ENCODE results near the gene NELL1.

The NELL1 gene

GRCh38 chr11:20731676-20732215 is 62.4 kb downstream of the NELL1 start:
- no peaks in the 10 kb centered on the region for H3K4me1 ChIP-seq (ENCODE audit: control insufficient read depth, insufficient read depth, low read length)
- H3K9ac ChIP-seq (ENCODE audit: low read length), result no peak overlapping the region

GRCh38 chr11:20739107-20739506 is 69.7 kb downstream of the NELL1 start:
- no peaks in the 10 kb centered on the region for H3K9me3 ChIP-seq (ENCODE audit: control insufficient read depth, low read length)
- no peaks in the 10 kb centered on the region for H3K4me1 ChIP-seq (ENCODE audit: control insufficient read depth, insufficient read depth, low read length)
- H3K9ac ChIP-seq (ENCODE audit: low read length), result no peak overlapping the region

More at GRCh38 chr11:20731676-20732215, 62.4 kb downstream of the NELL1 start:
- Histone ChIP-seq H3K4me3 (ENCODE audit: low read length) (no peak overlapping the region), H3K27me3 (ENCODE audit: control insufficient read depth, insufficient read depth, low read length) (no peaks in the 10 kb centered on the region), H3K36me3 (ENCODE audit: control insufficient read depth, insufficient read depth, low read length) (no peaks in the 10 kb centered on the region), H3K9me3 (ENCODE audit: control insufficient read depth, low read length) (no peaks in the 10 kb centered on the region)

GRCh38 chr11:20739577-20739976 is 70.2 kb downstream of the NELL1 start:
- no peak overlapping the region for H3K9ac ChIP-seq (ENCODE audit: low read length)
- no peaks in the 10 kb centered on the region for H3K27me3 ChIP-seq (ENCODE audit: control insufficient read depth, insufficient read depth, low read length)
- no peaks in the 10 kb centered on the region for H3K36me3 ChIP-seq (ENCODE audit: control insufficient read depth, insufficient read depth, low read length)
- H3K4me3 ChIP-seq (ENCODE audit: low read length), result no peak overlapping the region
- no peaks in the 10 kb centered on the region for H3K9me3 ChIP-seq (ENCODE audit: control insufficient read depth, low read length)
- H3K4me1 ChIP-seq (ENCODE audit: control insufficient read depth, insufficient read depth, low read length), result no peaks in the 10 kb centered on the region

More at GRCh38 chr11:20739107-20739506, 69.7 kb downstream of the NELL1 start:
- Histone ChIP-seq H3K27me3 (ENCODE audit: control insufficient read depth, insufficient read depth, low read length) (no peaks in the 10 kb centered on the region), H3K36me3 (ENCODE audit: control insufficient read depth, insufficient read depth, low read length) (no peaks in the 10 kb centered on the region), H3K4me3 (ENCODE audit: low read length) (no peak overlapping the region)

GRCh38 chr11:20754933-20755332 is 85.5 kb downstream of the NELL1 start:
- H3K4me3 ChIP-seq (ENCODE audit: low read length), result no peak overlapping the region
- no peaks in the 10 kb centered on the region for H3K9me3 ChIP-seq (ENCODE audit: control insufficient read depth, low read length)
- H3K27me3 ChIP-seq (ENCODE audit: control insufficient read depth, insufficient read depth, low read length), result no peaks in the 10 kb centered on the region
- H3K4me1 ChIP-seq (ENCODE audit: control insufficient read depth, insufficient read depth, low read length), result no peaks in the 10 kb centered on the region
- no peak overlapping the region for H3K9ac ChIP-seq (ENCODE audit: low read length)
- H3K36me3 ChIP-seq (ENCODE audit: control insufficient read depth, insufficient read depth, low read length), result no peaks in the 10 kb centered on the region

- no peak overlapping the region for H3K4me3 ChIP-seq (ENCODE audit: low read length)
- no peaks in the 10 kb centered on the region for H3K9me3 ChIP-seq (ENCODE audit: control insufficient read depth, low read length)
- no peak overlapping the region for H3K9ac ChIP-seq (ENCODE audit: low read length)
- H3K27me3 ChIP-seq (ENCODE audit: control insufficient read depth, insufficient read depth, low read length), result no peaks in the 10 kb centered on the region
- H3K4me1 ChIP-seq (ENCODE audit: control insufficient read depth, insufficient read depth, low read length), result no peaks in the 10 kb centered on the region
- H3K36me3 ChIP-seq (ENCODE audit: control insufficient read depth, insufficient read depth, low read length), result no peaks in the 10 kb centered on the region
Observed at GRCh38 chr11:20759541-20759940, 90.2 kb downstream of the NELL1 start.

- H3K36me3 ChIP-seq (ENCODE audit: control insufficient read depth, insufficient read depth, low read length), result no peaks in the 10 kb centered on the region
- no peak overlapping the region for H3K9ac ChIP-seq (ENCODE audit: low read length)
- H3K4me1 ChIP-seq (ENCODE audit: control insufficient read depth, insufficient read depth, low read length), result no peaks in the 10 kb centered on the region
- H3K27me3 ChIP-seq (ENCODE audit: control insufficient read depth, insufficient read depth, low read length), result no peaks in the 10 kb centered on the region
- no peak overlapping the region for H3K4me3 ChIP-seq (ENCODE audit: low read length)
- no peaks in the 10 kb centered on the region for H3K9me3 ChIP-seq (ENCODE audit: control insufficient read depth, low read length)
Observed at GRCh38 chr11:20760811-20761210, 91.4 kb downstream of the NELL1 start.

GRCh38 chr11:20762116-20762844 is 92.9 kb downstream of the NELL1 start:
- H3K36me3 ChIP-seq (ENCODE audit: control insufficient read depth, insufficient read depth, low read length), result no peaks in the 10 kb centered on the region
- H3K27me3 ChIP-seq (ENCODE audit: control insufficient read depth, insufficient read depth, low read length), result no peaks in the 10 kb centered on the region
- H3K9ac ChIP-seq (ENCODE audit: low read length), result no peak overlapping the region
- no peak overlapping the region for H3K4me3 ChIP-seq (ENCODE audit: low read length)
- no peaks in the 10 kb centered on the region for H3K4me1 ChIP-seq (ENCODE audit: control insufficient read depth, insufficient read depth, low read length)
- H3K9me3 ChIP-seq (ENCODE audit: control insufficient read depth, low read length), result no peaks in the 10 kb centered on the region

GRCh38 chr11:20762980-20763379 is 93.6 kb downstream of the NELL1 start:
- no peaks in the 10 kb centered on the region for H3K36me3 ChIP-seq (ENCODE audit: control insufficient read depth, insufficient read depth, low read length)
- no peak overlapping the region for H3K9ac ChIP-seq (ENCODE audit: low read length)
- H3K4me1 ChIP-seq (ENCODE audit: control insufficient read depth, insufficient read depth, low read length), result no peaks in the 10 kb centered on the region

GRCh38 chr11:20770414-20770946 is 101.1 kb downstream of the NELL1 start:
- no peak overlapping the region for H3K9ac ChIP-seq (ENCODE audit: low read length)
- H3K27me3 ChIP-seq (ENCODE audit: control insufficient read depth, insufficient read depth, low read length), result no peaks in the 10 kb centered on the region
- no peaks in the 10 kb centered on the region for H3K36me3 ChIP-seq (ENCODE audit: control insufficient read depth, insufficient read depth, low read length)
- H3K4me3 ChIP-seq (ENCODE audit: low read length), result no peak overlapping the region
- no peaks in the 10 kb centered on the region for H3K9me3 ChIP-seq (ENCODE audit: control insufficient read depth, low read length)
- no peaks in the 10 kb centered on the region for H3K4me1 ChIP-seq (ENCODE audit: control insufficient read depth, insufficient read depth, low read length)

More at GRCh38 chr11:20762980-20763379, 93.6 kb downstream of the NELL1 start:
- no peaks in the 10 kb centered on the region for H3K9me3 ChIP-seq (ENCODE audit: control insufficient read depth, low read length)
- no peak overlapping the region for H3K4me3 ChIP-seq (ENCODE audit: low read length)
- H3K27me3 ChIP-seq (ENCODE audit: control insufficient read depth, insufficient read depth, low read length), result no peaks in the 10 kb centered on the region

GRCh38 chr11:20771026-20771425 is 101.6 kb downstream of the NELL1 start:
- no peaks in the 10 kb centered on the region for H3K36me3 ChIP-seq (ENCODE audit: control insufficient read depth, insufficient read depth, low read length)
- no peaks in the 10 kb centered on the region for H3K9me3 ChIP-seq (ENCODE audit: control insufficient read depth, low read length)
- no peaks in the 10 kb centered on the region for H3K4me1 ChIP-seq (ENCODE audit: control insufficient read depth, insufficient read depth, low read length)
- no peaks in the 10 kb centered on the region for H3K27me3 ChIP-seq (ENCODE audit: control insufficient read depth, insufficient read depth, low read length)
- no peak overlapping the region for H3K9ac ChIP-seq (ENCODE audit: low read length)
- no peak overlapping the region for H3K4me3 ChIP-seq (ENCODE audit: low read length)

GRCh38 chr11:20771681-20772080 is 102.3 kb downstream of the NELL1 start:
- H3K27me3 ChIP-seq (ENCODE audit: control insufficient read depth, insufficient read depth, low read length), result no peaks in the 10 kb centered on the region
- no peaks in the 10 kb centered on the region for H3K4me1 ChIP-seq (ENCODE audit: control insufficient read depth, insufficient read depth, low read length)
- no peaks in the 10 kb centered on the region for H3K36me3 ChIP-seq (ENCODE audit: control insufficient read depth, insufficient read depth, low read length)
- H3K9me3 ChIP-seq (ENCODE audit: control insufficient read depth, low read length), result no peaks in the 10 kb centered on the region
- no peak overlapping the region for H3K9ac ChIP-seq (ENCODE audit: low read length)
- H3K4me3 ChIP-seq (ENCODE audit: low read length), result no peak overlapping the region

- no peak overlapping the region for H3K4me3 ChIP-seq (ENCODE audit: low read length)
- no peak overlapping the region for H3K9ac ChIP-seq (ENCODE audit: low read length)
- no peaks in the 10 kb centered on the region for H3K27me3 ChIP-seq (ENCODE audit: control insufficient read depth, insufficient read depth, low read length)
- no peaks in the 10 kb centered on the region for H3K4me1 ChIP-seq (ENCODE audit: control insufficient read depth, insufficient read depth, low read length)
- no peaks in the 10 kb centered on the region for H3K36me3 ChIP-seq (ENCODE audit: control insufficient read depth, insufficient read depth, low read length)
- H3K9me3 ChIP-seq (ENCODE audit: control insufficient read depth, low read length), result no peaks in the 10 kb centered on the region
Observed at GRCh38 chr11:20775331-20775730, 105.9 kb downstream of the NELL1 start.
